Muscle layer of duodenum (tissue), 2 donors: Measurements from ENCODE around the gene RNASEH1.
A peak's percentile ranks its signal among the peaks of the same experiment; 100 is the strongest.

Experiments used
- H3K27ac ChIP-seq: one replicate; pipeline ENCODE4 v1.7.0; 2013; ENCODE audit warnings: mild to moderate bottlenecking, low read length
- H3K27me3 ChIP-seq: one replicate; pipeline ENCODE4 v1.7.0; 2013; ENCODE audit warnings: low read depth, mild to moderate bottlenecking, control low read depth, low read length
- H3K36me3 ChIP-seq, 2 donors: one replicate each; pipeline ENCODE4 v1.7.0; 2013; ENCODE audit warnings: low read length in 2 of 2, control low read depth in 1 of 2, mild to moderate bottlenecking in 1 of 2; ENCODE audit not compliant: insufficient read depth in 2 of 2, control insufficient read depth in 1 of 2
- H3K4me1 ChIP-seq, 2 donors: one replicate each; pipeline ENCODE4 v1.7.0; 2013; ENCODE audit warnings: low read length in 2 of 2, mild to moderate bottlenecking in 2 of 2, control low read depth in 1 of 2, moderate library complexity in 1 of 2; ENCODE audit not compliant: insufficient read depth in 2 of 2, control insufficient read depth in 1 of 2
- H3K4me3 ChIP-seq, 2 donors: one replicate each; pipeline ENCODE4 v1.7.0; 2013; ENCODE audit warnings: low read length in 2 of 2, low read depth in 1 of 2, mild to moderate bottlenecking in 1 of 2
- H3K9me3 ChIP-seq, 2 donors: one replicate each; pipeline ENCODE4 v1.7.0; 2013; ENCODE audit warnings: low read length in 2 of 2, control low read depth in 1 of 2, mild to moderate bottlenecking in 1 of 2; ENCODE audit not compliant: control insufficient read depth in 1 of 2
- donor health status: healthy.

Gene RNASEH1

DNA sequence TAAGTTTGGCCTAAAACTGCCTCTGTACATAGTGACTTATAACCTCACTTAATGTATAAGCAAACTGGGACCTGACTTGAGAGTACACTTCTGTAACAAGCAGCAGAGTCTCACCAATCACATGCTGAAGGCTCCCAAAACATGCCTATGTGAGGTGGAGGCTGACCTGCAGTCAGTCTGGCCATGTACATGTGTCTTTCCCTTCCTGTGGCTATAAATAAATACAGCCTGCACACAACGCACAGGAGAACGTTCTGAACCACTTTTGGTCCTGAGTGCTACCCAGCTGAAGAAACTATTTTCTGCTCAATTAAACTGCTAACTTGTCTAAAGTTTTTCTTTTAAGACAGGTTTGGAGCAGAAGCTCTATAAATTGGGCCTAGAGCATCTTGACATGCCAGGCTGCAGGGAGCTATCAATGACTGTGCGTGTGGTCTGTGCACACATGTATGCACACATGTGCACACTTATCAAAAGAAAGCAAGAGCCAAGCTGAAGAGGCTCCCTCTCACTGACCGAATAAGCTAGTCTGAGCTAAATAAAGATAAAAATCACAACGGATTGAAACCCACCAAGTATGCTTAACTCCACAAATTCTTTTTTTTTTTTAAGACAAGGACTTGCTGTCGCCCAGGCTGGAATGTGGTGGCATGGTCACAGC lies 15.0 kb downstream of the RNASEH1 start:
- no peaks in the 10 kb centered on the region for H3K9me3 ChIP-seq
- H3K27me3 ChIP-seq: no peaks in the 10 kb centered on the region
- no peak overlapping the region for H3K27ac ChIP-seq
- H3K4me1 ChIP-seq: no peaks in the 10 kb centered on the region
- peaks cover 57 to 72% of the 10 kb centered on the region in 2 donors for H3K36me3 ChIP-seq
- H3K4me3 ChIP-seq: no peak overlapping the region

DNA sequence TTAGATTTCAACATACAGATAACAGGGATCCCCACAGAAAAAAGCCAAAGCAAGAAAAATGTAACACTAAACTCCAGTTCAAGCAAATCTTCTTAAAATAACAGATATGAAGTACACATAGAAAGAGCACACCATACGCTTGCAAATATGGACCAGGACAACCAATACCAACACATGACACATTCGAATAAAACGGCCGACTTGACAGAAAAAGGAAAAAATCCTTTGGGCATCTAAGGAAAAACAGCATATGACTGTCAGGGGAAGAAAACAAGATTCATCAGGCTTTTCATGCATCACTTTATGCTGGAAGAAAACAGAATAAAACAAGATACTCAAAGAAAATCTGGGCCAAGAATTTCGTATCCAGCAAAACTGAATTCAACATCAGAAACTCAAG lies 16.0 kb downstream of the RNASEH1 start:
- Histone ChIP-seq H3K27me3 (no peaks in the 10 kb centered on the region), H3K36me3 (peaks cover 53 to 62% of the 10 kb centered on the region in 2 donors), H3K27ac (no peak overlapping the region), H3K4me3 (no peak overlapping the region), H3K4me1 (no peaks in the 10 kb centered on the region), H3K9me3 (no peaks in the 10 kb centered on the region)

DNA sequence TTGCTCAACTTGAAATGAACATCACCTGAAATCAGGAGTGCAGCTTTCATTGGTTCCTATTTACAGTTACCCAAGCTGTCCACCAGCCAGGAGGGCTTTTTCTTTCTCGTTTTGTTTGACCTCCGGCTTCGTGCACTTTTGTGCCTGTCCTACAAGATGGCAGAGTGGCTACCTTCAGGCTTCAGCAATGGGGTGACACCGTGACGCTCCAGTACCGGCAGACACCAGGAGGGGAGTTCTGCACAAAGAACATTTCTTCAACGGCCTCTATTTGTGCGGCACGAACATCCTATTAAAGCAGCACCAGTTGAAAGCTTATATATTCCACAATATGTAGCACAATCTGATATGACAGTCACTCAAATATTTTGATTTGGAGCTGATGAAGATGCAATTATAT lies 18.3 kb downstream of the RNASEH1 start:
- H3K4me1 ChIP-seq: peaks cover 4 to 14% of the 10 kb centered on the region in 2 donors
- no peak overlapping the region for H3K27ac ChIP-seq

DNA sequence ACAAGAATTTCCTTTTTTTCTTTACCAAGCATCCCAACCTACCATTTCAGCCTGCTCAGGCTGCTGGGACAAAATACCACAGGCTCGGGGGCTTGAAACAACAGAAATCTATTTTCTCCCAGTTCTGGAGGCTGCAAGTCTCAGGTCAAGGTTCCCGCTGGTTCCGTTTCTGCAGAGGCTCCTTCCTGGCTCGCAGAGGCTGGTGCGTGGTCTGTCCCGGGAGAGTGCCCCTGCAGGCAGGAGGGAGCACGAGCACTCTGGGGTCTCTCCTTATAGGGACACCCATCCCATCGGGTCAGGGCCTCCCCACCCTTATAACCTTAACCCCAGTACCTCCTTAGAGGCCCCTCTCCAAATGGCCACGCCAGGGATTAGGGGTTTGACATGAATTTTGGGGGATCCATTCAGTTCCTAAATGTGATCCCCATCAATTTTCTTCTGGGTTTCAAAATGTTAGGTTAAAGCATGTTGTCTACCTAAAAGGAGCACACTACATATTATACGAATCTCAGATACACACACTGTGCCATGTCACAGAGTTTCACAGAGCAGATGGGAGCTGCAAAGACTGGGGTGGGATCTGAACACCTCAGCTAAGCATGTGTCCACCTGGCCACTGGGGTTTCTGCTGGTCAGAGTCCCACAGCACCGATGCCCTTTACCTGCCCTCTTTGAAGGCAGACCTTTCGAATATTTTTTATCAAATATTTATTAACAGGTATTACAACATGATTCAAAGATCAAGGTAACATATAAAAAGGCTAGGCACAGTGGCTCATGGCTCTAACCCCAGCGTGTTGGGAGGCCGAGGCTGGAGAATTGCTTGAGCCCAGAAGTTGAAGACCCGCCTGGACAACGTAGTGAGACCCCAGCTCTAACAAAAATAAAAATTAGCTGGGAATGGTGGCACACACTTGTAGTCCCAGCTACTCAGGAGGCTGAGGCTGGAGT lies 21.2 kb downstream of the RNASEH1 start:
- Histone ChIP-seq H3K9me3 (no peaks in the 10 kb centered on the region), H3K27ac (peak overlapping the region; percentile 94), H3K36me3 (peaks cover 11 to 25% of the 10 kb centered on the region in 2 donors), H3K4me3 (peak overlapping the region; percentile 59 to 64), H3K27me3 (no peaks in the 10 kb centered on the region), H3K4me1 (peaks cover 4 to 29% of the 10 kb centered on the region in 2 donors)

More for the DNA sequence above, 18.3 kb downstream of the RNASEH1 start:
- H3K27me3 ChIP-seq: no peaks in the 10 kb centered on the region
- H3K9me3 ChIP-seq: no peaks in the 10 kb centered on the region
- no peak overlapping the region for H3K4me3 ChIP-seq
- H3K36me3 ChIP-seq: peaks cover 33 to 39% of the 10 kb centered on the region in 2 donors

DNA sequence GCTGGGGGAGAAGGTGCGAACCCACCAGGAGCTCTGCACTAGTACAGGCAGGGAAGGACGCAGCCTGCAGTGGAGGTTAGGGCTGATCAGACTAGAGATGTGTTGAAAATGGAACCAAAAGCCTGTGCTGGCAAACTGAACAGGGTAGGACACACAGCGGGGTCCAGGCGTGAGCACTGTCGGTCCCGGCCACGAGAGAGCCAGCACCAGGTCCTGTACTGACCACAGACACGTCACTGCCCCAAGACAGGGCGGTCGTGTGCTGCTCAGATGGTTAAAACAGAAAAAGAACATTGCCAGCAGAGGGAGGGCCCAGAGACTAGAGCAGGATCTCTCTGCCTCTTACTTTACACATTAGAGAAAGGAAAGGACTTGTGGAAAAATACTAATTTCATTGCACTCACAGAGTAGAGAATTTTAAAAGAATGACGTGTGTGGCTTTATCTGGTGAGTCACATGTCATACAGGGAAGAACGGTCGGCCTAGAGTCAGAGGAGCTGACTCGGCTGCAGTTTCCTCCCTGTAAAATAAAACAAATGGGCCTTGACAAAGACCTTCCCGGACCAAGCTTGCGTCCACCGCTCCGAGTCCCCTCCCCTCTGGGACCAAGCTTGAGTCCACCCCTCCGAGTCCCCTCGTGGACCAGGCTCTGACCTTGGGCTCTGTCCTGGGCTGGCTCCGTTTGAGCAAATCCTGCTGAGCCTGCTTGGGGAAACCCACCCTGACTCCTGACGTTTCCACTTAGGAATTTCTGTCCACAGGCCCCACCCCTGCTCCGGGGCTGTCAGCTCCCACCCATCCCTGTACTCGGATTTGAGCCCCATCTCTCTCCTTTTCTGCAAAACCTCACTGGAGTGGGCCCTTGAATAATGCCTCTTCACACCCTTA lies 22.1 kb downstream of the RNASEH1 start:
- H3K27me3 ChIP-seq: no peaks in the 10 kb centered on the region
- peak overlapping the region; percentile 59 to 64 for H3K4me3 ChIP-seq
- H3K36me3 ChIP-seq: peaks cover 4 to 19% of the 10 kb centered on the region in 2 donors
- H3K27ac ChIP-seq: peak overlapping the region; percentile 94
- H3K4me1 ChIP-seq: peaks cover 4 to 29% of the 10 kb centered on the region in 2 donors
- no peaks in the 10 kb centered on the region for H3K9me3 ChIP-seq

DNA sequence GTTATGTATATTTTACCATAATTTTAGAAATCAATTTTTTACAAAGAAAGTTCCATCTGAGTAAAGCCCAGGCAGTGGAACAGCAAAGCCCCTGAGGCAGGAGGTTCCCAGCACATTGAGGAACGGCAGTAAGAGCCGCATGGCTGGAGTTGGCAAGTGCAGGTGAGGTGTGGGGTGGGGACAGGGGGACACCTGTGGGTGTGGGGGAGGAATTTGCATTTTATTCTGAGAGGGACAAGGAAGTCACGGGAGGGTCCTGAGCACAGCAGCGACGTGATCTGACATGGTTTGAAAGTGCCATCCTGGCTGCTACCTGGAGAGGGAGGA lies 22.7 kb downstream of the RNASEH1 start:
- H3K4me3 ChIP-seq: peak overlapping the region; percentile 59 to 64
- H3K4me1 ChIP-seq: peaks cover 4 to 29% of the 10 kb centered on the region in 2 donors
- peaks cover 4 to 19% of the 10 kb centered on the region in 2 donors for H3K36me3 ChIP-seq
- peak overlapping the region; percentile 94 for H3K27ac ChIP-seq
- no peaks in the 10 kb centered on the region for H3K27me3 ChIP-seq
- H3K9me3 ChIP-seq: no peaks in the 10 kb centered on the region

DNA sequence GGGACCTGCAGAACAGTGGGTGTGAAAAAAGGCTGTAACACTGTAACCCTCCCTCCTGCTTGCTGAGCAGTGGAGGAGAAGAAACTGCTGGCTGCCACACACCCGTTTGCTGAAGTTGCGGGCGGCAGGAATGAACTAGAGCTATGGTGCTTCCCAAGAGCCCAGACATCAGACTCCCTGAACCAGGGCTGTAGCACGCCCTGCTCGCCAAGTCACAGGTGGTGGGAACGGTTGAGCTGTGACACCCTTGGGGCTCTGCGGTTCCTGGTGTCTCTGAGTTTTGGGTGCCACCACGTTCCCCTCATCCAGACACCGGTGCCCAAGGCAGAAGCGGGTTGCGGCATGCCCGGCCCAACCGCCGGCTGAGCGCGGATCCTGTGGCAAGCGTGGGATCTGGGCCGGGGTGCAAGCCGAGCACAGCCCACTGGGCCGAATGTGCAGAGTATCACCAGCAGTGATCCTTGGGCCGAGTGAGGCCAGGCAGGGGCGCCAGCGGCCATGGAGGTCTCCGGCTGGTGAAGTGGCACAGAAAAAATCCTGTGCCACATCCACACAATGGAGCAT lies 23.8 kb downstream of the RNASEH1 start:
- Histone ChIP-seq H3K4me3 (no peak overlapping the region), H3K27ac (no peak overlapping the region), H3K4me1 (peaks cover 4 to 29% of the 10 kb centered on the region in 2 donors), H3K9me3 (no peaks in the 10 kb centered on the region), H3K36me3 (peaks cover 0 to 13% of the 10 kb centered on the region in 2 donors), H3K27me3 (no peaks in the 10 kb centered on the region)

DNA sequence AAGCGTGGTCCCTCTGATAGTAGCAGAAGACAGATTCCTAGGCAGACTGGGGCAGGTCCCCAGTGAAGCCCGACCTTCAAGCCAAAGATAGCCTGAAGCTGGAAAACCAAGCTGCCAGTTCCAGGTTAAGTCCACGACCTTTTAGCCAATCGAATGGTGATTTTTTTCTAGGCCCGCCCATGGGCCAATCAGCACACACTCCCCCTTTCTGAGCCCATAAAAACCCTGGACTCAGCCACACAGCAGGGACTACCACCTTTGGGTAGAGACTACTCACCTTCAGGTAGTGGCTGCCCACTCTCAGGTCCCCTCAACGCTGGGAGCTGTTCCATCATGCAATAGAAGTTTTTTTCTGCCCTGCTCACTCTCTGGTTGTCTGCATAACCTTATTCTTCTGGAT lies 24.3 kb downstream of the RNASEH1 start:
- Histone ChIP-seq H3K4me1 (peaks cover 4 to 29% of the 10 kb centered on the region in 2 donors), H3K27me3 (no peaks in the 10 kb centered on the region), H3K9me3 (no peaks in the 10 kb centered on the region), H3K4me3 (no peak overlapping the region), H3K27ac (no peak overlapping the region), H3K36me3 (peaks cover 0 to 10% of the 10 kb centered on the region in 2 donors)

DNA sequence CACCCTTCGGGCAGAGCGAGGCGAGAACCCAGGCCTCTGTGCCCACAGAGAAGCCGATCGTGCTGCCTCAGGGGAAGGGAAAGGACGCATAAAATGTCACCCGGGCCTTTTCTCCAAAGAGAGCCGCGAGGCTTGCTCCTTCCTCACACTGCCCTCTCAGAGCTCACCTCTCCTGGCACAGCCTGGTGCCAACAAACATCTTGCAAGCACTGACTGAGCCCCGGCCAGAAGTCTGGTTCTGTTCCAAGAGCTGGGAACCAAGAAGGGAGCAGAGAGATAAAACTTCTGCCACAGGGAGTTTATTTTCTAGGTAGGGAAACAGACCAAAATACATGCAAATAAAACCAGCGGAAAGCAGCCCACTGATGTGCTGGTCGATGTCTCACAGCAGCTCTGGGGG lies 25.2 kb downstream of the RNASEH1 start:
- Histone ChIP-seq H3K36me3 (peaks cover 0 to 10% of the 10 kb centered on the region in 2 donors), H3K4me1 (peaks cover 4 to 29% of the 10 kb centered on the region in 2 donors), H3K4me3 (no peak overlapping the region), H3K27me3 (no peaks in the 10 kb centered on the region), H3K27ac (no peak overlapping the region), H3K9me3 (no peaks in the 10 kb centered on the region)

DNA sequence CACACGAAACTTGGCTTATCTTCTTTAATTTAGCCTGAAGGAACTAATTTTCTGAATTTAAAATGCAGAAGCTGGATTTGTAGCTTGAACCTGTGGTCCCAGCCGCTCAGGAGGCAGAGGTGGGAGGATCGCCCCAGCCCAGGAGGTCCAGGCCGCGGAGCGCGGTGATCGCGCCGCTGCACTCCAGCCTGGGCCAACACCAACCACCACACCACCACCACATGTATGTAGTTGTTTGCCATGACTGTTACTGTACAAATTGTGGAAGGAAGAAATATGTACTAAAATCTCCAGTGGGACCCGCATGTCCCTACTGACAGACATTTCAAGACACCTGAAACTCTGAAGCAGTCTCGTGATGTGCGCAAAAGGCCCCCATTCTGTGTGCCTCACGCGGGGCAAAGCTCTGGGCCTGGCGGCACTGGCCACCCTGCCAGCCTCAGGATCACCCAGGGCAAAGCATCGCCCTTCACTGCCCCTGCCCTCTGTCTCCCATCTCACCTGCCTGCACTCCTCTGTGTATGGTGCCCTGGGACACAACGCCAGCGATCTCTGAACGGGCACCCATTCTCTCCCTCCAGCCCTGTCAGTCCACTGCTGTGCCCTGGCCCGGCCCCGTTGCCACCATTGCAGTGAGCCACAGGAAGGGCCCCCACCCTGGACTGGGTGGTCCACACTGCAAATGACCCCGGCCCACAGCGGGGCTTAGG lies 28.7 kb downstream of the RNASEH1 start:
- H3K36me3 ChIP-seq: peaks cover 0 to 10% of the 10 kb centered on the region in 2 donors
- H3K9me3 ChIP-seq: no peaks in the 10 kb centered on the region
- no peak overlapping the region for H3K27ac ChIP-seq
- no peaks in the 10 kb centered on the region for H3K27me3 ChIP-seq
- peaks cover 5 to 22% of the 10 kb centered on the region in 2 donors for H3K4me1 ChIP-seq
- H3K4me3 ChIP-seq: no peak overlapping the region
